NCI-H2029 treated with DMSO at 0.1 percent for 48 hours (cell line): ENCODE measurements around the gene RPL22L1.
"Not testable (repeated sequence)": the region's sequence is repeated elsewhere in the genome, so short reads cannot be mapped to it uniquely, and the experiment has no call there.

ENCODE experiments used
- DNase-seq: peaks from one replicate; lab custom pipeline; 2025; lab: John Stamatoyannopoulos, UW

Gene RPL22L1

DNA sequence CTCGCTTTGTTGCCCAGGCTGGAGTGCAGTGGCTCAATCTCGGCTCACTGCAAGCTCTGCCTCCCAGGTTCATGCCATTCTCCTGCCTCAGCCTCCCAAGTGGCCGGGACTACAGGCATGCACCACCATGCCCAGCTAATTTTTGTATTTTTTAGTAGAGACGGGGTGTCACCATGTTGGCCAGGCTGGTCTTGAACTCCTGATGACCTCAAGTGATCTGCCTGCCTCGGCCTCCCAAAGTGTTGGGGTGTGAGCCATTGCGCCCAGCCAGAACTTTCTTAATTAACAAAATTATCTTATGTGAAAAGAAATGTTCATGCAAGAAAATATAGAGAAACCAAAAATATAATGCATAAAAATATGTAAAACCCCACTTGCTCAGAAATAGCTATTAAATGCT lies 7.3 kb upstream of the RPL22L1 start:
- not testable (repeated sequence) for DNase-seq

GRCh38 chr3:170876537-170876936 lies 6.5 kb upstream of the RPL22L1 start:
- no peak for DNase-seq

- DNase-seq, result no peak
These were observed 780 bp downstream of the RPL22L1 start for GRCh38 chr3:170869239-170869590.

GRCh38 chr3:170868577-170869238 lies 1.3 kb downstream of the RPL22L1 start:
- DNase-seq, result no peak

- DNase-seq, result no peak
These were observed 2.7 kb downstream of the RPL22L1 start for GRCh38 chr3:170867143-170867937.

- no peak for DNase-seq
These were observed 3.5 kb downstream of the RPL22L1 start for GRCh38 chr3:170866499-170866898.

GRCh38 chr3:170865209-170866094 lies 4.5 kb downstream of the RPL22L1 start:
- DNase-seq, result no peak

- no peak for DNase-seq
These were observed 5.3 kb downstream of the RPL22L1 start for GRCh38 chr3:170864525-170865208.

- DNase-seq, result no peak
These were observed 6.2 kb downstream of the RPL22L1 start for GRCh38 chr3:170863816-170864215.

DNA sequence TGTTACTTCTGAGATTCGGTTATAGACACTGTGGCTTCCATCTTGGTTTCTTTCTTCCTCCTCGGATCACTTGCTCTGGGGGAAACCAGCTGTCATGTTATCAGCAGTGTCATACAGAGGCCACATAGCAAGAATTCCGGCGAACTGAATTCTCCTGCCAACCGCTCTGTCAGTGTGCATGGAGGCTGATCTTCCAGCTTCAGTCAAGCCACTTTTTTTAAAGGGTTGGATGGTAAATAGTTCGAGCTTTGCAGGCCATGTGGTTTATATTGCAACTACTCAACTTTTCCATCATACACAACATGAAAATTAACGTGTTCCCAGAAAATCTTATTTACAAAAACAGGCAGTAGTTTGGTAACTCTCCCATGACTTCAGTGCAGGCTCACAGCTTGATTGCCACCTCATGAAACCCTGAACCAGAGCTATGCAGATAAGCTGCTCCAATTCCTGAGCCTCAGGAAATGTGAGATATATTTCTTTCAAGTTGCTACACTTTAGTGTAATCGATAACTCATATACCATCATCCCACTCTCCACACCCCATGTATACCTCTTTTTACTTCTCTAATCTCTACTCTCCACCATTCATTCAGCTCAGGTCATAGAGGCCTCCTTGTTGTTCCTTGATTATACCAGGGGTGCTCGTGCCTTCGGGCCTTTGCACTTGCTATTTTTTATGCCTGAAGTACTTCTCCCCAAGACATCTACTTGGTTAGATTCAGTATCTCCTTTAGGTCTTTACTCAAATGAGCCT lies 7.2 kb downstream of the RPL22L1 start:
- DNase-seq, result no peak

DNA sequence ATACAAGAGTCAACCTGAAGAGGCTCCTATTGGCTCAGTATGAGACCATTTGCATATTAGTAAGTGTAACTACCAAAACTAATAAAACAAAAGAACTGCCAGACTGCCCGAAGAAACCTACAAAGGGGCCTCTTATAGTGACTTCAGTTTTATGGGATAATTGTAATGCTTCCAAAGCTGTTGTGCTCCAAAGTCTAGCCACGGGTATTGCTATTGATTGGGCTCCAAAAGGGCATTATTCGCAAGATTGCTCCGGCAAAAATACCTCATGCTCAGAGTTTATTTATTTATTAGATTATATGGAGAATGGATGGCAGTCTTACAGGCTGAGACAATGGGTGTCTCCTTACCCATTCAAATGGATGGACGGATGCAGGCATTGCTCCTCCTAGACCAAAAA lies 11.4 kb downstream of the RPL22L1 start:
- no peak for DNase-seq

- no peak for DNase-seq
These were observed 17.7 kb downstream of the RPL22L1 start for GRCh38 chr3:170852324-170852723.

DNA sequence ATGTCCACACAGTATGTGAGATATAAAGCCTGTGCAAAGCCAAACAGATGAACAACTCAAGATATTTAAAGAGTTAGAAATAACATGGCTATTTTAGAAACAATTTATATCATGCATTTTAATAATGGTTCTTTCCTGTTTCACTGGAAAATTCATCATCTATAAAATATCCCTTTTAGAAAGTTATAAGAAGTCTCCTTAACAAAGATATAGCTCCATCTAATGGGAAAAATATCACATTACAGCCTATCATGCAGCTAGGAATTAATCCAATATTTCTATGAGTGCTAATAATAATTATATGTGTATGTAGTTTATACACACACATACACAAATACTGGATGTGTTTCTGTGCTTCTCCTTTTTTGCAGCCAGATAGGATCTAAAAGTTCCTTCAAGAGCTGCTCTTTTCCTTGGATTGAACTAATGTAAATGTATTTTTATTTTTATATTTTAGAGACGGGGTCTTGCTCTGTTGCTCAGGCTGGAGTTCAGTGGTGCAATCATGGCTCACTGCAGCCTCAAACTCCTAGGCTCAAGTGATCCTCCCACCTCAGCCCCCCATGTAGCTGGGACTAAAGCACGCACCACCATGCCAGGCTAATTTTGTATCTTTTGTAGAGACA lies 21.6 kb downstream of the RPL22L1 start:
- no peak for DNase-seq

DNA sequence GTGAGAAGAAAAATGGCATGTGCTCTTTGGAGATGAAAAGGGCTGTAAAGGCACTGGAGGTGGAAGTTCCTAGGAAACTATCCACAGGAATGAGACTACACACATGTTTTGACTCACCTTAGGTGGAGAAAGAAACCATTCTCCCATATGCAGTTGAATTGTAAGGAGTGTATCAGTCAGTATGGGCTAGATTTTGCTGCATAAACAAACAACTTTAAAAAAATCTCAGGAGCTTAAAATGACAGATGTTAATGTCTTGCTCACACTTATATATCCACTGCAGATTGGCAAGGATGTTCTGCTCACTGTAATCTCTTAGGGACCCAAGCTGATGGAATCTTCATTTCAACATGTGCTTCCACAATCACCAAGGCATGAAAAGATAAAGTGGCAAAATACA lies 25.6 kb downstream of the RPL22L1 start:
- DNase-seq, result no peak

DNA sequence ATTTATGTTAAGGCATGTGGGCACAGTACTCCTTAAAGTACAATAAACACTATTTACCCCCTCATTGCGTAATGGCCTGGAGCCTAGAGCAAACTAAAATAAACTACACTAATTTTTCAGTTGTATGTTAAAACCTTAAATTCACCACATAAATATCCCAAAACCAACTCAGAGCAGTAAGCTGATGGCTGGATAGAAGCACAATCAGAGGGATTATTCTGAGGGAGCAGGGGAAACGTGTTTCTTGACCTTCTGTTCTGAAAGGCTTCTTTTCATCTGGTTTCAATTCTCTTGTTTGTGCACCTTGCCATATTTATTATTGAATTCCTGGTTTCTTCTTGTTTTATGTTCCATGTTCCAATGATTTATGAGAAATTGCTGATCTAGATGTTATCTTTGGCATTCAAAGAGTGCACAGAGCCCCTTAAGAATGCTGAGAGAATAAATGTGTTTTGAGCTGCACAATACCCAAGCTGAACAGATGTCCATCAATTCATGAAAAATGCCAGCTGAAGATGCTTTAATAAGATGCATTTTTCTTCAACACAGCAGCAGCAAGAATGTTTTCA lies 29.6 kb downstream of the RPL22L1 start:
- DNase-seq, result no peak

DNA sequence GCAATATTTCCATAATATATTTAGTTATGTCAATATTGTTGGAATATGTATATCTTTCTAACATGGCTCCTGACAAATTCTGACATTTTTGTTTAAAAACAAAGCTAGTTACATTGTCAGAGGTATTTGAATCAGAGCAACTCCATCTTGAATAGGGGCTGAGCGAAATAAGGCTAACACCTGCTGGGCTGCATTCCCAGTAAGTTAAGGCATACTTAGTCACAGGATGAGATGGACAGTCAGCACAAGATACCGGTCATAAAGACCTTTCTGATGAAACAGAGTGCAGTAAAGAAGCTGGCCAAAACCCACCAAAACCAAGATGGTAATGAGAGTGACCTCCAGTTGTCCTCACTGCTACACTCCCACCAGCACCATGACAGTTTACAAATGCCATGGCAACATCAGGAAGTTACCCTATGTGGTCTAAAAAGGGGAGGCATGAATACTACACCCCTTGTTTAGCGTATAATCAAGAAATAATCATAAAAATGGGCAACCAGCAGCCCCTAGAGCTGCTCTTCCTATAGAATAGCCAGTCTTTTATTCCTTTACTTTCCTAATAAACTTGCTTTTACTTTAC lies 30.4 kb downstream of the RPL22L1 start:
- DNase-seq, result no peak

DNA sequence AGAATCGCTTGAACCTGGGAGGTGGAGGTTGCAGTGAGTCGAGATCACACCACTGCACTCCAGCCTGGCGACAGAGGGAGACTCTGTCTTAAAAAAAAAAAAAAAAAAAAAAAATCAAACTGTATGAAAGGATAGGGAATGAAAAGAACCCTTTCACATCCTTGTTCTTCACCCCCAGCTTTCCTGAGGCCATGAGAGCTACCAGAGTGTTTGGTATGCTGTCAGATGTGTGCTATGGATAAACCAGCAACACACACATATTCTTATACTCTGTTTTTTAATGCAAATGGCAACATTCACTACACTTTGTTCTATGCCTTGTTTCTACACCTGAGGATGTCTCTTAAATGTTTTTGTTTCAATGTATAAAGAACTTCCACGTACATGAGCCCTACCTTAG lies 33.5 kb downstream of the RPL22L1 start:
- DNase-seq, result no peak

DNA sequence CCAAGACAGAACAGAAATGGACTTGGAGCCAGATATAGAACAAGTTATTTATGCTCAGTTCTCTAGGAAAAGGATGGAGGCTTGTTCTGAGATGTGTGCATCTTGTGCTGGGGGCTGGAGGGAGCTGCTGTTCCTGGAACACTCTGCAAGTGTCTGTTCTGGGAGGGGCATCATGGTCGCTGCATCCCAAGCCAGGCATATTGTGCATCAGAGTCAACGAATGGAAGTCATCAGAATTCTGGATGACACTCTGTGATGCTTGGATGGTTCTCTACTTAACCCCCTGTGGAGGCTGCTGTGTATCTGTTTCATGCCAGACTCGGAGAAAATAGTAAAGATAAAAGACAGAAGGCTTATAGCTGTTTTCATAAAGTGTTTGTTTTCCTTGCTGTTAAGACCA lies 34.7 kb downstream of the RPL22L1 start:
- no peak for DNase-seq

DNA sequence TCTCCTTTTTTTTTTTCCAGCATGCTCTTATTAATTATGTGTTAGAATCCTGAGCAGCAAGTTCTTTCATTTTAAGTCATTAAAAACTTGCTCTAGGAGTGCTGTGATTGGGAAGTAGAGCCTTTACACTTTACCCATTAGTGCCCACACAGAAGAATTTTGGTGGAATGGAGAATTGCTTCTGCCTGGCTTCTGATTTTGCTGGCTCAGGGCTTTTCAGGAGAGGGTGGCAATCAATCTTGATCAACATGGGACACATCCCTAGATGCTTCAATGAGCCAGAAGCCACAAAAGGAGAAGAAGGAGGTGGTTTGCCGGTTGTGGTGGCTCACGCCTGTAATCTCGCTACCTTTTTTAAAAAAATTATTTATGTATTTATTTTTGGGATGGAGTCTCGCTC lies 39.4 kb downstream of the RPL22L1 start:
- DNase-seq, result no peak

DNA sequence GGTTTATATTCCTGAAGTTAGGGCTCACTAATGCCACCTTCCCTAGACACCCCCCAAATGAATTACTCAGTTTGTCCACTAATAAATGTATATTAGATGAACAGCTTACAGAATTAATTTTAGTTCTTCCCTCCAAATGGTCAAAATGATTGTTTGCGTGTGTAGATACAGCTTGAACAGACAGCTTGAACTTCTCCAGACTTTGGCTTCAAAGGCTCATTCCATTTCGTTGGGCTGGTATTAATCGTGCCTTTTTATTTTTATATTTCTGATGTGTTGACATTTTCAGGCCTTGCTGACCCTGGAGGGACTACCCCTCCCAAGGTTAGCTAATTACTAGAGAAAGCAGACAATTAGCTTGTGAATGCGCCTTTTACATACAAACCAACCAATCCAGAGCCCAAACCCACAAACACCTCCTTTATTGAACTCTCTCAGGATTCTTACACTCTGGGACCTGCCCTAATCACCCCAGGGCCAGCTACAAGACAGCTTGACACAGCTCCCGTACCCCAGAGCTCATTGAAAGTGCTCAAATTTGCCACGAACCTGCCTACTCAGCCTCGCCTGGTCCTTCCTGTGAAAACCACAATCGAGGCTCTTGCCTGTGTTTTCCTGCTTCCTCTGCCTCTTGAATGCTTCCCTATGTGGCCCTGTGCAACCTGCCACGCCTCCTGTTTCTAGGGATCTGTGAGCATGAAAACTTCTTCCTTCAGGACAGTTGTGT lies 40.3 kb downstream of the RPL22L1 start:
- DNase-seq, result no peak
